KBM-7 (cell line): ENCODE measurements around the gene HCN4.

Source experiments
- DNase-seq: peaks from one replicate; pipeline ENCODE4 v3.0.0-alpha.2; 2015
- in situ Hi-C: fragments of 300-500 bp; cut with MboI; formaldehyde crosslinking; loops from 2 replicates; pipeline ENCODE4 v1.14.3; 2020; ENCODE audit warnings: low sequenced_read_pairs, low pct_unique_long_range_greater_than_20kb, mixed read lengths

Gene HCN4

GRCh38 chr15:73355612-73356265 is 13.0 kb downstream of the HCN4 start:
- in situ Hi-C loops = no loop called here
- DNase-seq = no peak

- no peak for DNase-seq
- in situ Hi-C loops = no loop called here
Measured at GRCh38 chr15:73354241-73354640, 14.5 kb downstream of the HCN4 start.

- DNase-seq = no peak
- in situ Hi-C loops = no loop called here
Measured at GRCh38 chr15:73353734-73354133, 15.0 kb downstream of the HCN4 start.

GRCh38 chr15:73352082-73352481 is 16.7 kb downstream of the HCN4 start:
- no peak for DNase-seq
- in situ Hi-C loops = no loop called here

- in situ Hi-C loops = no loop called here
- no peak for DNase-seq
Measured at GRCh38 chr15:73349191-73349590, 19.6 kb downstream of the HCN4 start.

- in situ Hi-C loops = no loop called here
- DNase-seq = peak; percentile 68
Measured at GRCh38 chr15:73346735-73347312, 21.9 kb downstream of the HCN4 start.

- in situ Hi-C loops = no loop called here
- no peak for DNase-seq
Measured at GRCh38 chr15:73345658-73346057, 23.1 kb downstream of the HCN4 start.

GRCh38 chr15:73344056-73344455 is 24.7 kb downstream of the HCN4 start:
- in situ Hi-C loops = no loop called here
- no peak for DNase-seq

GRCh38 chr15:73341886-73342600 is 26.7 kb downstream of the HCN4 start:
- DNase-seq = no peak
- in situ Hi-C loops = no loop called here

- DNase-seq = no peak
- in situ Hi-C loops = no loop called here
Measured at GRCh38 chr15:73340502-73341192, 28.1 kb downstream of the HCN4 start.

- in situ Hi-C loops = no loop called here
- no peak for DNase-seq
Measured at GRCh38 chr15:73338606-73339374, 30.0 kb downstream of the HCN4 start.

- DNase-seq = no peak
- in situ Hi-C loops = no loop called here
Measured at GRCh38 chr15:73338058-73338457, 30.7 kb downstream of the HCN4 start.

- no peak for DNase-seq
- in situ Hi-C loops = no loop called here
Measured at GRCh38 chr15:73337187-73337586, 31.6 kb downstream of the HCN4 start.

- in situ Hi-C loops = no loop called here
- DNase-seq = no peak
Measured at GRCh38 chr15:73336756-73337155, 32.0 kb downstream of the HCN4 start.

- in situ Hi-C loops = no loop called here
Measured at GRCh38 chr15:73335471-73335870, 33.3 kb downstream of the HCN4 start.

GRCh38 chr15:73335026-73335425 is 33.7 kb downstream of the HCN4 start:
- in situ Hi-C loops = no loop called here
- DNase-seq = no peak

More at GRCh38 chr15:73335471-73335870, 33.3 kb downstream of the HCN4 start:
- DNase-seq = no peak

- in situ Hi-C loops = no loop called here
Measured at GRCh38 chr15:73334086-73334485, 34.7 kb downstream of the HCN4 start.

GRCh38 chr15:73333001-73333400 is 35.8 kb downstream of the HCN4 start:
- in situ Hi-C loops = no loop called here

More at GRCh38 chr15:73334086-73334485, 34.7 kb downstream of the HCN4 start:
- no peak for DNase-seq

More at GRCh38 chr15:73333001-73333400, 35.8 kb downstream of the HCN4 start:
- DNase-seq = no peak
